CD4-positive, alpha-beta T cell treated with Interleukin-15 for 4 hours (primary cell): ENCODE data around the gene IRF2BP1.
"Not testable (repeated sequence)": the region's sequence is repeated elsewhere in the genome, so short reads cannot be mapped to it uniquely, and the experiment has no call there.

ENCODE experiments used
- DNase-seq: peaks from one replicate; pipeline ENCODE4 v3.0.0-alpha.2; 2020; ENCODE audit warnings: low spot score

The IRF2BP1 gene

DNA sequence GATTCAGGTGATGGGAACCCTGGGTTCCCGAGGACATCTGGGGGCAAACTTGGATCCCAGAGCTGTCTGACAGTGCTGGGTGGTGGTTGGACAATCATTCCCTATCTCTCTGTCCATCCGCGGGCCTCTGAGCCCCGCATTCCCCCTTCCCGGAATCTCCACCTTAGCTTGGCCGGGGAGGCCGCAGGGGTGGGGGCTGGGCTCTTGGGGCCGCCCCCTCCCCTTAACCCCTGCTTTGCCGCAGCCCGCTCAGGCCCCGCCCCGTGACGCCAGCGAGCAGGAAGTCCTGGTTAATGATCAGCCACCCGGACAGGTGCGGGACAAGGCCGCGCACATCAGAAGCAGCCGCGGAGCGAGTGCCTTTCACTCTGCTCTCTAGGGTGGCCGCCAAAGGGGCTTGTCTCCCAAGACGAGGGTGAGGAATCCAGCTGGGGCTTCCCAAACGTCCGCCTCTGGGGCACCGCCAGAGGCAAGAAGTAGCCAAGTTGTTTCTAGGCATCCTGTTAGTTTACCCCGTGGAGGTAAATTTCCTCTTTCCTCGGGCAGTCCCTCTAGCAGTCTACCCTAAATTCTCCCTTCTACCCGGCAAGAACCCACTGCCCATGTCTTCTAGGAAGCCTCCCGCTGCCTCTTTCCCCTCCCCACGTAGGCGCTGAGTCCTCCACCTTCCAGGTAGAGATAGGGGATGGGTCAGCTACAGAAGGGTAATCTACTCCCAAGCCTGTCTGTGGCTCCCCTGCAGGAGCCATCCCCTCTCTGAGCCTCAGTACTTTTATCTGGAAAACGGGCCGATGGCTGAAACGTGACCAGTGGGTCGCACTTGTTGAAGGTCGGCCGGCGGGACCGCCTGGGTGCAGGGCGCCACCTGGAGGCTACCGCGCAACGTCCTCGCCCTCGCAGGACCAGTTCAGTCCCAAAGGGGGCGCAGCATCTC is 3.0 kb downstream of the IRF2BP1 start:
- peak; percentile 82 for DNase-seq

DNA sequence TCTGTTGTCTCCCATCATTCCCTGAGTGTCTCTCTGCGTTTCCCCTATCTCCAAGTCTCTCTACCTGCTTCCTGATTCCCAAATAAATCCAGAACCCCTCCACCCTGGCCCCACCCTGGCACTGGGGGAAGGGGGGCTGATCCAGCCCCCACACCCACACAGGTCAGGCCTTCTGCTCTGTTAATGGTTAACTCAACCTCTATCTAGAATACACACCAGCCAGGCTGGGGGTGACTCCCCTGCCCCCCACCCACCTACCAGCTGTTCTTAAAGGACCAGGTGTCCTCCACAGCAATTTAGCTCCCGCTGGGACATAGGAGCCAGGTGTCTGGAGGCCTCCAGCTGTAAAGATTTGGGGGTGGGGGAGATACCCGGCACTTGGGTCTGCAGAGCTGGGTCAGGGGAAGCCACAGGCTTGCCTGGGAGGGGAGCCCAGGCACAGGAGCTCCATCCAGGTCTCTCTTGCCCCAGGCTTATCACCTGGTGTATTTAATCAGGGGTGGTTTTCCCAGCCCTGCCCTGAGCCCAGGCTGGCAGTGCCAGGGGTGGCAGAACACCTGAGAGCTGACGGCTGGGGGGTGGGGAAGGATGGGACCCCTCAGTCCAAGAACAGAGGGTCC is 3.9 kb downstream of the IRF2BP1 start:
- DNase-seq: no peak

DNA sequence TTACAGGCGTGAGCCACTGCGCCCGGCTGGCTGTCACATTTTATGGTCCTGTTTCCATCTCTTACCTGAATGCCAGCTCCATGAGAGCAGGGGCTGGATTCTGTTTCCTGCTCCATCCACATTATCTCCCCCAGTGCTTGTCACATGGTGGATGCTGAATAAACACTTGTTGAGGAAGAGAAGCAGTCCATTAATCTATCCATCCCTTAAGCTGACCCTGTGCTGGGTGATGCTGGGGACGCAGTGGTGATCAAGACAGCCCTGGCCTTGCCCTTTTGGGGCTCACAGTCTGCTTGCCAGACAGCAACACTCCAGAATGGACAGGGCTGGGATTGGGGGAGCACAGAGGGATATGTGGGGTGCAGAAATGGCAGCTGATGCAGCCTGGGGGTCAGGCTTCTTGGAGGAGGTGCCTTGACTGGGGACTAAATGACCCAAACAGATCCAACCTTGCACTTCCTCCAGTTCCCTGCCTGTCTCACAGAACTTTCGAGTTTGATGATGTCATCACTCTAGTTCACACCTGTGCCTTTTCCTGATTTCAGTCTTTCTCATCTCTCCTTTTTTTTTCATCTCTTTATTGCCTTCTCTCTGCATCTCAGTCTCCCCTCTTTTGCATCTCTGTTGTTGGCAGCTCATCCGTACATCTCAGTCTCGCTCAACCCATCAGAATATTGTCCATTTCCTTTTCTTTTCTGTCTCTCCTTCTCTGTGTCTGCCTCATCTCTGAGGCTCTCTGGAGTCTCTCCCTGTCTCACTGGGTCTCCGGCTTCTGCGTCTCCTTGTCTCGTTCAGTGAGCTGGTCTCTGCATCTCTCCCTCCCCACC is 4.6 kb downstream of the IRF2BP1 start:
- no peak for DNase-seq

DNA sequence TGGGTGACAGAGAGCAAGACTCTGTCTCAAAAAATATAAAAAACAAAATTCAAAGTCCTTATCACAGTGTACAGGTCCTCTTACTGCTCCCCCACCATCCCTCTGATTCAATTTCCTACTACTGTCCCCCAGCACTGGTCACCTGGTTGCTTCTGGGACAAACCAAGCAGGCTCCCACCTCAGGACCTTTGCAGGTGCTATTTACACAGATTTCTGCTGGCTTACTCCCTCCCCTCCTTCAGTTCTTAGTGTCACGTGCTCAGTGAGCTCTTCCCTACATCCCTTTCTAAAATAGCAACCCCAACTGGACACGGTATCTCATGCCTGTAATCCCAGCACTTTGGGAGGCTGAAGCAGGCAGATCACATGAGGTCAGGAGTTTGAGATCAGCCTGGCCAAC is 6.0 kb downstream of the IRF2BP1 start:
- no peak for DNase-seq

DNA sequence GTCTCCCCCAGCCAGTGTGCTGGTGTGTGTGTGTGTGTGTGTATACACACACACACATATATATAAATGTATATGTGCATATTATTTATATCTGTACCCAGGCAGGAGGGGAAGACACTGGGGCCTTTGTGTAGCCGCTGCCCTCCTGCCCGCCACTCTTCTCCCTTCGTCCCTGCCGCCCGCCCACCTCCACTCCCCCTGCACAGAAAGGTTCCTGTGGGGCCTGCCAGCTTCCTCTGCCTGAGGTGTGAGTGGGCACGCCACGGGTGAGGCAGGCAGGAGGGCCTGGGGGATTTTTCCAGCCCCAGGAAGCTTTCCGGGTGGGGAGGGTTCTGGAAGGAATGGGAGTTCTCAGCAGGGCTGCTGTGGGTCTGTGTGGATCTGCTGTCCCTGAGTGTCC is 6.9 kb downstream of the IRF2BP1 start:
- no peak for DNase-seq

DNA sequence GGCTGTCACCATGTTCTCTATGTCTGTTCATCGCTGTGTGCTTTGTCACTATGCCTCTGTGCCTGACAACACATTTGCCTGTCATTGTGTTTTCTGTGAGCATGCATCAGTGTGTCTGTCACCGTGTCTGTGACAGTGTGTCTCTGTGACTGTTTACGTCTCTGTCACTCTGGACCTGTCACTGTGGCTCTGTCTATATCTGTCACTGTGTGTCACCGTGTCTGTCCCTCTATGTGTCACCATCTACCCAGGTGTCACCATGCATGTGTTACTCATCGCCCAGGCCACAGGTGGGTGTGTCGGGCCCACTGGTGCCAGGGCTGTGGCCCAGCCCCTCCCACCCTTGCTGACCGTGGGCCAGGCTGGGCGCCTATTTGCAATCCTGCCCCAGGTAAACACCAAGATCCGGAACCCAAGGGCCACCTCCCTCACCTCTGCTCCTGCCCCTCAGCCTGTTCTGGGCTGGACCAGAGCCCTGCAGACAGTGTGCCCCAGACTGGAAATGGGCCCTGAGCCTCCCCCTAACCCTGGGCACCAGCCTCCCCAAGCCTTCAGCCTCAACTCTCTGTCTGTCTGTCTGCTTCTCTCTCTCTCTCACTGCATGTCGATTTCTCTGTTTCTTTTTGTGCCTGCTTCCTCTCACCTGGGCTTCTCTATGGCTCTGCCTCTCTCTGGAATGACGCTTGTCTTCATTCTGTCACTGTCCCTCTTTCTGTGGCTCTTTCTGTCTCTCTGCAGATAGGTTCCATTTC is 7.7 kb downstream of the IRF2BP1 start:
- DNase-seq: no peak

DNA sequence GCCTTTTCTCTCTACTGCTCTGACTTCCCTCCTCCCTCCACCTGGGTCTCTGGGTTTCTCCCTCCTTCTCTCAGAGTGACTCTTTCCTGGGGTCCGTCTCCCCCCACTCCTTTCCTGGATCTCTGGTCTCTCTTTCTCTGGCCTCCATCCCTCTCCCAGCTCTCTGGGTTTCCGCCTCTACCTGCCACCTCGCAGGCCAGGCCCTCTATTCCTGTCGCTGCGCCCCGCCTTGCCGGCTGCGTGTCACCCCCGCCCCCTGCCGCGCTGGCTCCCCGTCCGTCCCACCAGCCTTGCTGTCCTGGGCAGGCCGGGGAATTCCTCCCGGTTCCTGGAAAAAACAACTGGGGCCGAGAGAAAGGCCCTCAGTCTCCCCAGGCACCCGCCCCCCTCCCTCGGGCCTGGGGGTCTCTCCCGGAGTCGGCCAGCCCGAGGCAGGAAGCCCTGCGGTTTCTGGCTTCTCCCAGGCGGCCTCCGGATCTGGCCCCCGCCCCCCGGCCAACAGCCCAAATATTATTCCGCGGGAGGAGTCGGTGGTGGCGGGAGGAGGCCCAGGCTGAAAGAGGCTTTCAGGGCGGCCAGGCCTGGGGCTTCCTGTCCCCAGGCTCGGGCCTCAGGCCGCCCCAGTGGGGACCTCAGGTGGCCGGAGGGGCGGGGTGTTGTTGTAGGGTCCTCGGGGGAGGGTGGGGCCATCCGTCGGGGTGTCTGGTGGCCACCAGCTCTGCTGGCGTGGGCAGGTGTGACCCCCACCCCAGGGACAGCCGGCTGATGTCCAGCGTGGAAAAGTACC is 9.3 kb downstream of the IRF2BP1 start:
- DNase-seq: no peak

DNA sequence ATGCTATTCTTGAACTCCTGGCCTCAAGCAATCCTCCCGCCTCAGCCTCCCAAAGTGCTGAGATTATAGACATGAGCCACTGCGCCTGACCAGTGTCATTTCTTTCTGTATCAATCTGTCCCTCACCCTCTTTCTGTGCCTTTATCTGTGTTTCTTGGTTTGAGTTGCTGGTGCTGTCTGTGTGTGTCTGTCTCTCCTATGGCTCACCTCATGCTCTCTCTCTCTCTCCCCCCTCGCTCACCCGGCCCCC is 9.9 kb downstream of the IRF2BP1 start:
- no peak for DNase-seq

DNA sequence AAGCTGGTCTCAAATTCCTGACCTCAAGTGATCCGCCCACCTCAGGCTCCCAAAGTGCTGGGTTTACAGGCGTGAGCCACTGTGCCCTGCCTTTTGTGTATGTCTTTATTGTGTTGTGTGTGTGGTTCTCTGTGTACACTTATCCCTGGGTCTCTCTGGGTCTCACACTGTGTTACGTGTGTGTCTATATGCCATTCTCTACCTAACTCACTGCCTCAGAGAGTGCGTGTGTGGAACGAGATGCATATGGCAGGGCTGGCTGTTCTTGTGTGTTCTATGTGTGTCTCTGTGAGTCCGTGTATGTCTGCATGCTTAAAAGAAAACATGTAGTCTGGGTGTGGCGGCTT is 11.3 kb downstream of the IRF2BP1 start:
- no peak for DNase-seq

DNA sequence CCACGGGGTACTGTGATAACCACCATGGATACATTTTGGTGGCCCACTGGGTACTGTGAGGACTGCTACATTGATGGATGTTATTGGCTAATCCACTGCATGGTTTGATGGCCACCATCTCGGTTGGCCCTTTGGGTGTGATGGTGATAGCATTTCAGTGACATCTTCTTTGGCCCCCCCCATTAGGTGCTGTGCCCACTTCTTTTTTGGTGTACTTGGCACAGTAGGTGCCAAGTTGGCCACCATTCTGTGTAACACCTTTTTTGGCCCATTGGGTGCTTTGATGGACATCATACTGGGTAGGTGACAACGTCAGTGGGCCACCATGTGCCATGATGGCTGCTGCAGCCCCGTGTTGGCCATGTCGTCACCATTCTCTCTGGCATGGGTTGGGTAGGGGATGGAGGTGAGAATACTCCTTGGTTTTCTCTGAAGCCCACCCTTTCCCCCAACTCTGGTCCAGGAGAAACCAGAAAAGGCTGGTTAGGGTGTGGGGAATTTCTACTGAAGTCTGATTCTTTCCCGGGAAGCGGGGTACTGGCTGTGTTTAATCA is 12.6 kb downstream of the IRF2BP1 start:
- no peak for DNase-seq

DNA sequence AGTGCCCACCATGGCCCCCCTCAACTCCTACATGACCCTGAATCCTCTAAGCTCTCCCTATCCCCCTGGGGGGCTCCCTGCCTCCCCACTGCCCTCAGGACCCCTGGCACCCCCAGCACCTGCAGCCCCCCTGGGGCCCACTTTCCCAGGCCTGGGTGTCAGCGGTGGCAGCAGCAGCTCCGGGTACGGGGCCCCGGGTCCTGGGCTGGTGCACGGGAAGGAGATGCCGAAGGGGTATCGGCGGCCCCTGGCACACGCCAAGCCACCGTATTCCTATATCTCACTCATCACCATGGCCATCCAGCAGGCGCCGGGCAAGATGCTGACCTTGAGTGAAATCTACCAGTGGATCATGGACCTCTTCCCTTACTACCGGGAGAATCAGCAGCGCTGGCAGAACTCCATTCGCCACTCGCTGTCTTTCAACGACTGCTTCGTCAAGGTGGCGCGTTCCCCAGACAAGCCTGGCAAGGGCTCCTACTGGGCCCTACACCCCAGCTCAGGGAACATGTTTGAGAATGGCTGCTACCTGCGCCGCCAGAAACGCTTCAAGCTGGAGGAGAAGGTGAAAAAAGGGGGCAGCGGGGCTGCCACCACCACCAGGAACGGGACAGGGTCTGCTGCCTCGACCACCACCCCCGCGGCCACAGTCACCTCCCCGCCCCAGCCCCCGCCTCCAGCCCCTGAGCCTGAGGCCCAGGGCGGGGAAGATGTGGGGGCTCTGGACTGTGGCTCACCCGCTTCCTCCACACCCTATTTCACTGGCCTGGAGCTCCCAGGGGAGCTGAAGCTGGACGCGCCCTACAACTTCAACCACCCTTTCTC is 13.6 kb downstream of the IRF2BP1 start:
- no peak for DNase-seq

DNA sequence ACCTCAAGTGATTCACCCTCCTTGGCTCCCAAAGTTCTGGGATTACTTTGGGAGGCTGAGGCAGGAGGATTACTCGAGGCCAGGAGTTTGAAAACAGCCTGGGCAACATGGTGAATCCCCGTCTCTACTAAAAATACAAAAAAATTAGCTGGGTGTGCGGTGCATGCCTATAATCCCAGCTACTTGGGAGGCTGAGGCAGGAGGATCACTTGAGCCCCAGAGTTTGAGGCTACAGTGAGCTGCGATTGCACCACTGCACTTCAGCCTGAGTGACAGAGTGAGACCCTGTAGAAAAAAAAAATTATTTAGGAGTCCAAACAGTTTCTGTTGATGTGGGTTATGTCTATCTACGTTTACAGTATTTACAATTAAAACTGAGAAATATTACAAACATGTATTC is 15.1 kb downstream of the IRF2BP1 start:
- DNase-seq: no peak

DNA sequence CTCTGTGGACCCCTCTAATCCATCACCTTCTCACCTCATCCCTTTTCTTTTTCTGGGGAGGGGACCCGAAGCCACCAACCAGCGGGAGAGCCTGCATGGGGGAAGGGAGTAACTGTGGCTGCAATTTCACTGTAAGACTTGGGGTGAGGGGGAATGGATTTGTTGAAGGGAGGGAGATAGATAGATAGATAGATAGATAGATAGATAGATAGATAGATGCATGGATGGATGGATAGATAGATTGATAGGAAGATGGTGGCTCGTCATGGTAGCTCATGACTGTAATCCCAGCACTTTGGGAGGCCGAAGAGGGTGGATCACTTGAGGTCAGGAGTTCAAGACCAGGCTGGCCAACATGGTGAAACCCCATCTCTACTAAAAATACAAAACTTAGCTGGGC is 18.7 kb downstream of the IRF2BP1 start:
- DNase-seq: not testable (repeated sequence)

DNA sequence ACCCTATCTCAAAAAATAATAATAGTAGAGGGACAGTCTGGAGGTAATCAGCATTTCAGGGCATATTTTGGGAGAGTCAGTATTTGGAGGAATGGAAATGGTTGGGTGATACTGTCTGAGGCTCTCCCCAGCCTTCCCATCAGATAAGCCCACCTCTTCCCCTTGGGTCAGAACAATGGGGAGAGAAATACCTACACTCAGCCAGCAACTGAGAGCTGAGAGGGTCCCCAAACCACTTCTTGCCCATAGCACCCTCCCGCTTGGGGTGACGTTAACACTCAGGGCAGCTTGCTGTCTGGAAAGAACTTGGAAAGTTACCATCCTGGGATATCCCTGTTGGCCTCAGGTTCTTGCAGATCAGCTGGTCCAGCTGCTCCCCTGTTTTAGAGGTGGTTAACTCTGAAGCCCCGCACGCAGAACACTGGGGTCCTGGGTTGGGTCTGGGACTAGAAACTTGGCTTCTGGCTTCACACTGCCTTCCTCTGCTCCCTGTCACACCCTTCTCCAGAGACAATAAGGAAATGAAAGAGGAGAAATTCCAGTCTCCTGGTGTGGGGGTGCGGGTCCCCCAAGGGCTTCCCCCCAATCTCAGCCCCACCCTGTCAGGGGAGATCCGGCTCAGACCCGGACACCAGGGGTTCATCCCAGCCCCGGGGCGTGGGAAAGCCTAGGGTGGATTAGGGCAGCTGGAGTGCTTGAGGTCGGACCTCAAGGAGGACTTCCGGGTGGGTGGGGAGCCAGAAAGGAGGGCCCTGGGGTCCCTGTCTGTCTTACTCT is 19.4 kb downstream of the IRF2BP1 start:
- DNase-seq: no peak

DNA sequence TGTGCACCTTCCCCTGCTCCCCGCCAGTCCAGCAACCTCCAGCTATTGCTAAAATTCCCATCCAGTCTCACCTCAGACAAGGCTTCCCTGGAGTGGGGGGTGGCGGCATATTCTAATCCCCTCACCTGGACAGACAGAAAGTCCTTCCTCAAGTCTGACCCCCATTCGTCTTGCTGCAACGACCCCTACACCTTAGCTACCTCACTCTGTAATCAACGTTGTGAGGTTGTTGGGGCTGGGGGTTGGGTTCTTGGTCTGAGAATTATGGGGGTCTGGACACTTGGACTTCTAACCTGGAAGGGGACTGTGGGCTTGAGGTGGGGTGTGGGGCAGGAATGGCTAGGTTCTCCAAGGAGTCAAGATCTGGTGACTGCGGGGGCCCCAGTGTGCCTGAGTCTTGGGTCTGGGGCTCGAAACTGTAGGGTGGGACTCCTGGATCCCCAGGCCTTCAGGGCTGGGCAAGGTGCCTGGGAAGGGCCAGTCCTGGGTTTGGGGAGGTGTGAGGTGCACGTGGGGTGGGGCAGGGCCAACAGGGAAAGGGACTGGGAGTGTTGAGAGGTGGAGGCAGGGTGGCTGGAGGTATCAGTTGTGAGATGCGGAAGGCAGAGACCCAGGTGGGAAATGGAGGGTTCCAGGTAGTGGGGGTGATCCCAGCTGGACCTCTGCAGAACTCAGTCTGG is 20.5 kb downstream of the IRF2BP1 start:
- DNase-seq: no peak

DNA sequence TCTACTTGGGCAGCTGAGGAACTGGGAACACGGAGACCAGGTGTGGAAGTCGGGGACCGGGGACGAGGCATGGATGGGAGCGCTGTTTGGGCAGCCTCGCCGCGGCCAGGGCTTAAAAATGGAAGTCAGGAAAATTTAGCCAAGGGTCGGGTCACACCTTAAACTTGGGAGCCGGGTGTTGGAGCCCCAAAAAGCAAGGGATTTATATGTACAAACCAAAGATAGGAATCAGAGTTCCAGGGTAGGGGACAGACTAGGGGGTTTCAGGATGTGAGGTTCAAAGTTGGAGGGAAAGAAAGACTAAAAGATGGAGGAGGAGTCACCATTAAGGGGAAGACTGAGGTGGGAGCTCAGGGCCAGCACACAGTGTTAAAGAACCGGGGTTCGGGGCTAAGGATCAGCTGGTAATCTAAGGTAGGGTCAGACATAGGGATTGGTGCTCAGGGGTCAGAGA is 21.3 kb downstream of the IRF2BP1 start:
- DNase-seq: no peak

DNA sequence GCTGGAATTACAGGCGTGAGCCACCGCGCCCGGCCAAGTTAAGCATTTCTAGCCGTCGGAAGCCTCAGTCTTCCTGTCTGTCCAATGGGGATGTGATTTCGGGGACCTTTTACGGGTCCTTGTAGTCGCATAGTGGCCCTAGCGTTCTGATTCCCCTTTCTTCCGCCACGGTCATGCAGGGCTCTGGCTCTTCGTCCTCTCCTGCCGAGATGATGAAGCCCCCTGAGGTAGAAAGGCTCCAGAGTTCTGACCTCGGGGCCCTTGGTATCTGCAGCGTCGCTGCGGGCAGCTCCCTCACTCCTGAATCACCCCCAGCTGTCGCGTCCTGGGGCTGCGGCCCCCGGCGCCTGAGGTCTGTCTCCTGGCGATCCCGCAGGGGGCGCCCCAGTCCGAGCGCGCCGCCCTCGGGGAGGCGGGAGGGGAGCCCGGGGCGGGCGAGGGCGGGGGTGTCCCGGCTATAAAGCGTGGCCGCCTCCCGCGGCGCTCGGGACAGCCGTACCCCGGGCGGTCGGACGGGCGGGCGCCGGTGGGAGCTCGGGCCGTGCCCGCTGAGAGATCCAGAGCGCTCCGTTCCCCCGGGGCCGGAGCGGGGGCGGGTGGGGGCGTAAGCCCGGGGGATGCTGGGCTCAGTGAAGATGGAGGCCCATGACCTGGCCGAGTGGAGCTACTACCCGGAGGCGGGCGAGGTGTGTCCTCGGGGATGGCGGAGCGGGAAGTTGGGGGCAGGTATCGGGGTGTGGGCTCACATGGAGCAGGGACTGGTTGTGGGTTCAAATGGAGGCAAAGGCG is 21.9 kb downstream of the IRF2BP1 start, which contains the start of gene FOXA3:
FOXA3 (plus strand) TSS at position 487 of the 789 bp plus-strand sequence; CDS start at position 618, 131 bp downstream.
- peak; percentile 53 for DNase-seq

DNA sequence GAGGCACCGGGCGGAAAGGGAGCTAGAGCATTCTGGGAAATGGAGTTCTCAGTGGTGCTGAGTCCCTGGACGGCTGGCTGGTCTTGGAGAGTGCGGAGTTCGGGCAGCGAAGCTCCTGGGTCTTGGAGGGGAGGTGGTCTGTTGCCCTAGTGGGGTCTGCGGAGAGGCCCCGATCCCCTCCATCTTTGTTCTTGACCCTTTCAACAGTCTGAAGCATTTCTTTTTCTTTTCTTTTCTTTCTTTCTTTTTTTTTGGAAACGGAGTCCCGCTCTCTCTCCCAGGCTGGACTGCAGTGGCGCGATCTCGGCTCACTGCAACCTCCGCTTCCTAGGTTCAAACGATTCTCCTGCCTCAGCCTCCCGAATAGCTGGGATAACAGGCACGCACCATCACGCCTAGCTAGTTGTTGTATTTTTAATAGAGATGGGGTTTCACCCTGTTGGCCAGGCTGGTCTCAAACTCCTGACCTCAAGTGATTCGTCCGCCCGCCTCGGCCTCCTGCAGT is 22.6 kb downstream of the IRF2BP1 start:
- no peak for DNase-seq
